ENCODE measurements around the gene EFCC1. TPM values are rescaled to one million over a fixed set of nuclear protein-coding genes. Genes with fewer than 3 reads are reported as not detected.

The EFCC1 gene
- total RNA-seq, 1 experiment from 2014 or later: 0.39 TPM

DNA sequence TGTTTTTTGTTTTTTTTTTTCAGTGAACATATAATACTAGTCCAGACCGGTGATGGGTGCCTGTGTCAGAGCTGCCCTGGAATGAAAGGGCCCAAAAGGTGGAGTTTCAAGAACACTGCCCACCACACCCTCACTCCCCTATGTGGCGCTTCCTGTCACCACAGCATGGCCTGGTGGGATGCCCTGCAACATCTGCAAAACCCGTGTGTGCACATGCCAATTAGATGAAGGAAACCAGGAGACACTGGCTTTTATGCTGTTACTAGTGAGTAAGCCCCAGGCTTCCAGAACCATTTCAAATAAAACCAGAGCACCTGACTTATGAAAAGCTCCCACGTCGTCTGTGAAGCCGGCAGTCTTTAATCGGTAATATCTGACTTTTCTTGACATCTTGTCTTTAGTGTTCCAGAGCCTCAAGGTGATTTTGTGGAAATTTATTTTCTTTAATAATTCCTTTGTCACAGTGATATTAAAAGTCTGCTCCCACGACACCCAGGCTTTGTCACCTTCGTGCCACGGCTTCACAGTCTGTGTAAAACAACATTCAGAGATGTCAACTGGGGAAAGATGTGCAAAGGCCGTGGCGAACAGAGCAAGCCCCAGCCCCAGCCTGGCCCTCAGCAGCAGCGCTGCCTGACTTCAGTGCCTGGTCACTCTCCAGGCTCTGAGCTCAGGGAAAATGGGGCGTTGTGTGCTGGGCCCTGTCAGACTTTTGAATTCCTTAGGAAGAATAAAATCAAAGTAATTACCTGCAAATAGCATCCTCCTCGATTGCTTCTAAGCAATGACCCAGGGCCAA, 13.6 kb upstream of the EFCC1 start:
- TF ChIP-seq, protein P1, sequence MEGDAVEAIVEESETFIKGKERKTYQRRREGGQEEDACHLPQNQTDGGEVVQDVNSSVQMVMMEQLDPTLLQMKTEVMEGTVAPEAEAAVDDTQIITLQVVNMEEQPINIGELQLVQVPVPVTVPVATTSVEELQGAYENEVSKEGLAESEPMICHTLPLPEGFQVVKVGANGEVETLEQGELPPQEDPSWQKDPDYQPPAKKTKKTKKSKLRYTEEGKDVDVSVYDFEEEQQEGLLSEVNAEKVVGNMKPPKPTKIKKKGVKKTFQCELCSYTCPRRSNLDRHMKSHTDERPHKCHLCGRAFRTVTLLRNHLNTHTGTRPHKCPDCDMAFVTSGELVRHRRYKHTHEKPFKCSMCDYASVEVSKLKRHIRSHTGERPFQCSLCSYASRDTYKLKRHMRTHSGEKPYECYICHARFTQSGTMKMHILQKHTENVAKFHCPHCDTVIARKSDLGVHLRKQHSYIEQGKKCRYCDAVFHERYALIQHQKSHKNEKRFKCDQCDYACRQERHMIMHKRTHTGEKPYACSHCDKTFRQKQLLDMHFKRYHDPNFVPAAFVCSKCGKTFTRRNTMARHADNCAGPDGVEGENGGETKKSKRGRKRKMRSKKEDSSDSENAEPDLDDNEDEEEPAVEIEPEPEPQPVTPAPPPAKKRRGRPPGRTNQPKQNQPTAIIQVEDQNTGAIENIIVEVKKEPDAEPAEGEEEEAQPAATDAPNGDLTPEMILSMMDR (IDR thresholded peaks at IDR 0.05; ENCODE audit: insufficient read depth in 1 of 2, low read depth in 1 of 2, low read length in 1 of 2, severe bottlenecking in 1 of 2, unreplicated experiment in 1 of 2): no peak
- Histone ChIP-seq H3K4me3 (ENCODE audit: low read depth, low read length) (no peak overlapping the region), H3K4me1 (no peaks in the 10 kb centered on the region), H3K9me3 (no peaks in the 10 kb centered on the region), H3K27me3 (replicated peaks; ENCODE audit: control insufficient read depth, insufficient read depth, low read length) (no peaks in the 10 kb centered on the region), H3K36me3 (ENCODE audit: control insufficient read depth, insufficient read depth, low read length) (no peaks in the 10 kb centered on the region)
- no TSS peak for BruUV-seq (replicated peaks)
- Mint-ChIP-seq H3K27me3 (ENCODE audit: insufficient read depth, unreplicated experiment) (no peaks in the 10 kb centered on the region), H3K27ac (ENCODE audit: unreplicated experiment) (no peak overlapping the region), H3K4me1 (ENCODE audit: low read depth, unreplicated experiment) (no peaks in the 10 kb centered on the region), H3K36me3 (ENCODE audit: insufficient read depth, unreplicated experiment) (no peaks in the 10 kb centered on the region), H3K9me3 (ENCODE audit: unreplicated experiment) (no peaks in the 10 kb centered on the region), H3K4me3 (ENCODE audit: unreplicated experiment) (no peak overlapping the region)
- DNase-seq: no peak
- ChIA-PET CTCF (no interaction called here), POLR2A (no interaction called here)
- intact Hi-C loops (cut with micrococcal nuclease; ENCODE audit: unreplicated experiment): no loop called here

DNA sequence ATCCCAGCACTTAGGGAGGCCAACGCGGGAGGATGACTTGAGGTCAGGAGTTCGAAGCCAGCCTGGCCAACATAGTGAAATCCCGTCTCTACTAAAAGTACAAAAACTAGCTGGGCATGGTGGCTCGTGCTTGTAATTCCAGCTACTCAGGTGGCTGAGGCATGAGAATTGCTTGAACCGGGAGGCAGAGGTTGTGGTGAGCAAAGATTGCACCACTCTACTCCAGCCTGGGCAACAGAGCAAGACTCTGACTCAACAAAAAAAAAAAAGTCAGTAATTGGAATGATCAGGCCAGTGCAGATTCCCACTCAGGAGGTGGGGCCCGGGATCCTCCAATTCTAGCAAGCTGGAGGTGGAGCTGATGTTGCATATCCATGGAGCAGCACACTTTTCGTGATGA, 12.8 kb upstream of the EFCC1 start:
- no peaks in the 10 kb centered on the region for H3K27me3 ChIP-seq (replicated peaks; ENCODE audit: control insufficient read depth, insufficient read depth, low read length)
- Mint-ChIP-seq H3K36me3 (ENCODE audit: insufficient read depth, unreplicated experiment) (no peaks in the 10 kb centered on the region), H3K27me3 (ENCODE audit: insufficient read depth, unreplicated experiment) (no peaks in the 10 kb centered on the region), H3K27ac (ENCODE audit: unreplicated experiment) (no peak overlapping the region), H3K4me1 (ENCODE audit: low read depth, unreplicated experiment) (no peaks in the 10 kb centered on the region), H3K9me3 (ENCODE audit: unreplicated experiment) (no peaks in the 10 kb centered on the region), H3K4me3 (ENCODE audit: unreplicated experiment) (no peak overlapping the region)
- no peaks in the 10 kb centered on the region for H3K9me3 ChIP-seq
- no peak overlapping the region for H3K4me3 ChIP-seq (ENCODE audit: low read depth, low read length)
- TF ChIP-seq, protein P1 (IDR thresholded peaks at IDR 0.05; ENCODE audit: insufficient read depth in 1 of 2, low read depth in 1 of 2, low read length in 1 of 2, severe bottlenecking in 1 of 2, unreplicated experiment in 1 of 2): no peak
- intact Hi-C loops (cut with micrococcal nuclease; ENCODE audit: unreplicated experiment): no loop called here
- CTCF ChIA-PET: no interaction called here
- POLR2A ChIA-PET: no interaction called here
- no peak for DNase-seq
- no TSS peak for BruUV-seq (replicated peaks)
- H3K4me1 ChIP-seq: no peaks in the 10 kb centered on the region
- no peaks in the 10 kb centered on the region for H3K36me3 ChIP-seq (ENCODE audit: control insufficient read depth, insufficient read depth, low read length)

DNA sequence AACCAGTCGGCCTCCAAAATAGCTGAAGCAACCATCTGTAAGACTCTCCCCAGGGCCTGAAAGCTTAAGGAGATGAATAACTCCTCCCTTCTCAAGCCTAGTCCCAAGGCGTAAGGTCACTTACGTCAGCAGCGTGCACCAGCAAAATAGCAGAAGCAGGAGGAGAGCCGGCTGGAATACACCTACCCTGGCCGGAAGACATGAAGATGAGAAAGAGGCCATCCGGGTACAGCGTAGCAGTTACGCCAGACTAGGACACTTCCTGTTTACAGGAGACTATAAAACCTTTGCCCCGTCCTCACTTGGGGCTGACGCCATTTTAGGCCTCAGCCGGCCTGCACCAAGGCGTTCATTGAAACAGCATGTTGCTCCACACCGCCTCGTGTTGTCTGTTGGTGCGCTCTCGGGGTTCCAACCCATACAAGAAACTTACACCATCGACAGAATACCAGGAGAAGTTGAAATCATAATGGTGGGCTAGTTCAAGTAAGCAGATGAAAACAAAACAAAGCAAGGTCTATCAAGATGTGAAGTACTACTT, 9.7 kb upstream of the EFCC1 start:
- CTCF ChIA-PET: no interaction called here
- Mint-ChIP-seq H3K27me3 (ENCODE audit: insufficient read depth, unreplicated experiment) (no peaks in the 10 kb centered on the region), H3K4me3 (ENCODE audit: unreplicated experiment) (no peak overlapping the region), H3K27ac (ENCODE audit: unreplicated experiment) (no peak overlapping the region), H3K36me3 (ENCODE audit: insufficient read depth, unreplicated experiment) (no peaks in the 10 kb centered on the region), H3K9me3 (ENCODE audit: unreplicated experiment) (no peaks in the 10 kb centered on the region), H3K4me1 (ENCODE audit: low read depth, unreplicated experiment) (peaks cover 6% of the 10 kb centered on the region)
- intact Hi-C loops (cut with micrococcal nuclease; ENCODE audit: unreplicated experiment): no loop called here
- TF ChIP-seq, protein P1 (IDR thresholded peaks at IDR 0.05; ENCODE audit: insufficient read depth in 1 of 2, low read depth in 1 of 2, low read length in 1 of 2, severe bottlenecking in 1 of 2, unreplicated experiment in 1 of 2): no peak
- no TSS peak for BruUV-seq (replicated peaks)
- Histone ChIP-seq H3K36me3 (ENCODE audit: control insufficient read depth, insufficient read depth, low read length) (no peaks in the 10 kb centered on the region), H3K4me1 (peaks cover 5% of the 10 kb centered on the region; the same call in 1 of the 2 replicates), H3K27me3 (replicated peaks; ENCODE audit: control insufficient read depth, insufficient read depth, low read length) (no peaks in the 10 kb centered on the region), H3K9me3 (no peaks in the 10 kb centered on the region), H3K4me3 (ENCODE audit: low read depth, low read length) (no peak overlapping the region)
- POLR2A ChIA-PET: no interaction called here
- no peak for DNase-seq
